Endothelial cell (in vitro differentiated cells): ENCODE data around the gene ITGB1. TPM values are rescaled to one million over a fixed set of nuclear protein-coding genes. Genes with fewer than 3 reads are reported as not detected.

Source experiments
- DNase-seq: peaks from one replicate; pipeline ENCODE4 v3.0.0; 2021; ENCODE audit warnings: low spot score
- H3K27ac Mint-ChIP-seq: one replicate; pipeline ENCODE4 v1.8.0; 2021; ENCODE audit warnings: mixed read lengths, inconsistent platforms; ENCODE audit not compliant: unreplicated experiment
- H3K27me3 Mint-ChIP-seq: one replicate; pipeline ENCODE4 v1.8.0; 2021; ENCODE audit warnings: mild to moderate bottlenecking, moderate library complexity, mixed read lengths, inconsistent platforms; ENCODE audit not compliant: unreplicated experiment
- H3K36me3 Mint-ChIP-seq: one replicate; pipeline ENCODE4 v1.8.0; 2021; ENCODE audit warnings: mild to moderate bottlenecking, low read depth, mixed read lengths, inconsistent platforms; ENCODE audit not compliant: unreplicated experiment
- H3K4me1 Mint-ChIP-seq: one replicate; pipeline ENCODE4 v1.8.0; 2021; ENCODE audit warnings: mild to moderate bottlenecking, mixed read lengths, inconsistent platforms; ENCODE audit not compliant: unreplicated experiment
- H3K4me3 Mint-ChIP-seq: one replicate; pipeline ENCODE4 v1.8.0; 2021; ENCODE audit warnings: mild to moderate bottlenecking, mixed read lengths, inconsistent platforms; ENCODE audit not compliant: unreplicated experiment
- H3K9me3 Mint-ChIP-seq: one replicate; pipeline ENCODE4 v1.8.0; 2021; ENCODE audit warnings: mixed read lengths, inconsistent platforms; ENCODE audit not compliant: unreplicated experiment
- CTCF ChIP-seq: fragments of 200-600 bp; sonication (generic); IDR thresholded peaks from one replicate; pipeline ENCODE4 v1.5.0; 2021; ENCODE audit warnings: antibody characterized with exemption; ENCODE audit not compliant: unreplicated experiment
- total RNA-seq: library from RNA; stranded (reverse); fragmentation: NEBNext Ultra II Directional; extraction: Animal tissue kit (Norgen Biotek cat#: 25700); gene quantifications from one replicate; pipeline ENCODE4 v1.2.1, GENCODE V29; 2021; ENCODE audit not compliant: unreplicated experiment

Gene ITGB1
- total RNA-seq, 1 donor from 2014 or later, result 504 TPM

DNA sequence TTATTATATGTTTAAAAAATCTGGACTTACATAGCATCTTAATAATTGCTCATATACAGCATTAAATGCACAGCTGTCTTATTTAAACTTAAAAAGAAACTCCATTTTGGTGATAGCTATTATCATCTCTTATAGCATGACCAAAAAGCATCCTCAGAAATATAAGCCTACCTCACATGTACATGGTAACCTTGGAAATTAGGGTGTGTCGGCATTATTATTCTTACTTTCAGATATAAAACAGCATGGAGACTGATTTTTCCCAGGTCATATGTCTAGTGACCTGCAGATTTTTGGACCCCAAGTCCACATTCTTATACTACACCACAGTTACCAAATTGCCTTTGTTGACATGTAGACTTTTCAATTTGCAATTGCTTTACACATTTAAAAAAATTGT lies 29.1 kb upstream of the ITGB1 start:
- Mint-ChIP-seq H3K36me3 (no peaks in the 10 kb centered on the region), H3K9me3 (no peaks in the 10 kb centered on the region), H3K4me1 (peaks cover 23% of the 10 kb centered on the region), H3K27me3 (no peaks in the 10 kb centered on the region), H3K4me3 (no peak overlapping the region), H3K27ac (no peak overlapping the region)
- DNase-seq, result no peak
- TF ChIP-seq CTCF, result no peak

DNA sequence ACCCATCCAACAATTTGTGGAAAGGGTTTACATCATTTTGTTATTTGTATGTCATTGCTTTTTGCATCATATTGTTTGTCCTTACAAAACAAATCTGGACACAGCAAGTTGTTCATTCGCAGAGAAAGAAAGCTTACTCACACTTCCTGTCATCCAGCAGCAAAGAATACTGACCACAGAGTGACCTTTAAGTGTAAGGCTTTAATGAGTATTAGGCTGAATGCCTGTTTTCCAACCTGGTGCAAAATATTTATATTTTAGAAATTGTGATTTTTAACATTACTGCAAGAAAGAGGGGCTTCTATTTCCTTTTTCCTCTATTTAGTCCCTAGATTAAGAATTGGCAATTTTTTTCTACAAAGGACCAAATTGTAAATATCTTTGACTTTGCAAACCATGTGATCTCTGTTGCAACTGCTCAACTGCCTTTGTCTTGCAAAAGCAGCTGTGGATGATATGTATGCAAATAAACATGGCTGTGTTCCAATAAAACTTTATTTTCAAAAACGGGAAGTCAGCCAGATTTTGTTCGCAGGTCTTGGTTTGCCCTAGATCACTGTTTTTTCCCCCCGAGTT lies 27.8 kb upstream of the ITGB1 start:
- DNase-seq, result no peak
- Mint-ChIP-seq H3K4me3 (no peak overlapping the region), H3K9me3 (no peaks in the 10 kb centered on the region), H3K36me3 (no peaks in the 10 kb centered on the region), H3K4me1 (peaks cover 36% of the 10 kb centered on the region), H3K27me3 (no peaks in the 10 kb centered on the region), H3K27ac (no peak overlapping the region)
- no peak for TF ChIP-seq CTCF

- Mint-ChIP-seq H3K4me1 (peaks cover 40% of the 10 kb centered on the region), H3K27ac (no peak overlapping the region), H3K9me3 (no peaks in the 10 kb centered on the region), H3K27me3 (no peaks in the 10 kb centered on the region), H3K36me3 (no peaks in the 10 kb centered on the region), H3K4me3 (no peak overlapping the region)
- no peak for DNase-seq
- no peak for TF ChIP-seq CTCF
Observed at GRCh38 chr10:32985341-32985764, 27.3 kb upstream of the ITGB1 start.

DNA sequence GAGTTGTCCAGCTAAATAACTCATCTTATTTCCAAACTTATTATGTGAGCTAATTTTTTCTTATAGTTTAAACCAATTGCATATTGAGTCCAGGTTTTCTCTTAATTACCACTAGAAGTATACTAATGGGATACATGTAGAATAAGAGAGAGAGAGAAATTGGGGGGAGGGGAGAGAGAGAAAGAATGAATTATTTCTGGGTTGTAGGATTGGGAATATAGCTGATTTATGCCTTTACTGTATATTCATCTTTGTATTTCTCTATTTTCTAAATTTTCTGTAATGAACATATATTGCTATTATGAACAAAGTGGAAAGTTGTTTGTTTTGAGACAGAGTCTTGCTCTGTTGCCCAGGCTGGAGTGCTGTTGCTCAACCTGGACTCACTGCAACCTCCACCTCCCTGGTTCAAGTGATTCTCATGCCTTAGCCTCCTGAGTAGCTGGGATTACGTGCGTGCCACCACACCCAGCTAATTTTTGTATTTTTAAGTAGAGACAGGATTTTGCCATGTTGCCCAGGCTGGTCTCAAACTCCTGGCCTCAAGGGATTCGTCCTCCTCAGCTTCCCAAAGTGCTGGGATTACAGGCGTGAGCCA lies 26.1 kb upstream of the ITGB1 start:
- no peak overlapping the region for H3K27ac Mint-ChIP-seq

More for the DNA sequence above, 26.1 kb upstream of the ITGB1 start:
- no peaks in the 10 kb centered on the region for H3K27me3 Mint-ChIP-seq
- TF ChIP-seq CTCF, result no peak
- no peak overlapping the region for H3K4me3 Mint-ChIP-seq
- no peaks in the 10 kb centered on the region for H3K9me3 Mint-ChIP-seq
- no peak for DNase-seq
- no peaks in the 10 kb centered on the region for H3K36me3 Mint-ChIP-seq
- H3K4me1 Mint-ChIP-seq, result peaks cover 43% of the 10 kb centered on the region
